Choroid plexus epithelial cell (primary cell): ENCODE results near the gene PFN4.
"Not testable (repeated sequence)": the region's sequence is repeated elsewhere in the genome, so short reads cannot be mapped to it uniquely, and the experiment has no call there.

Experiments used
- DNase-seq: peaks from one replicate; pipeline ENCODE4 v3.0.0-alpha.2; 2010; ENCODE audit warnings: low read depth
- H3K4me3 ChIP-seq: 2 replicates; pipeline ENCODE4 v1.5.1; 2011; ENCODE audit warnings: low read depth, mild to moderate bottlenecking, control low read depth, low read length, moderate library complexity
- TF ChIP-seq, protein P1 (sequence below): conservative IDR thresholded peaks from 2 replicates; pipeline ENCODE4 v1.5.1; 2011; ENCODE audit warnings: low read depth, mild to moderate bottlenecking, control low read depth, inconsistent platforms, low read length, moderate library complexity

The PFN4 gene

DNA sequence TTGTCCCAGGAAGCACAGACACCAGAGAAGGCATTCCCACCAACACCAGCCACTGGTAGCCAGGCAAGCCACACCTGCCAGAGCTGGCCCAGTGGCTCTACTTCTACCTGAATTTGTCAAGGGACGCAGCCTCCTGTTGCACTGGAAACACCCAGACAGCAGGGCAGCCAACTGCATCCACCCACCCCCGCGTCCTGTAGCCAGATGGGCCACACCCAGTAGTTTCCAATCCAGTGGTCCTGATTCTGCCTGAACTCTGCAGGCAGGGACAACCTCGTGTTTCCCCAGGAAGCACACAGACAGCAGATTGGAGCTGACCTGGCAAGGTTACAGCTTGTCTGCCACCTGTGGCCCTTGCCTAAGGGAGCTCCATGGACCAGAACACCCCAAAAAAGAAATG lies 18.2 kb downstream of the PFN4 start:
- DNase-seq, result no peak
- no peak overlapping the region for H3K4me3 ChIP-seq
- TF ChIP-seq, protein P1, sequence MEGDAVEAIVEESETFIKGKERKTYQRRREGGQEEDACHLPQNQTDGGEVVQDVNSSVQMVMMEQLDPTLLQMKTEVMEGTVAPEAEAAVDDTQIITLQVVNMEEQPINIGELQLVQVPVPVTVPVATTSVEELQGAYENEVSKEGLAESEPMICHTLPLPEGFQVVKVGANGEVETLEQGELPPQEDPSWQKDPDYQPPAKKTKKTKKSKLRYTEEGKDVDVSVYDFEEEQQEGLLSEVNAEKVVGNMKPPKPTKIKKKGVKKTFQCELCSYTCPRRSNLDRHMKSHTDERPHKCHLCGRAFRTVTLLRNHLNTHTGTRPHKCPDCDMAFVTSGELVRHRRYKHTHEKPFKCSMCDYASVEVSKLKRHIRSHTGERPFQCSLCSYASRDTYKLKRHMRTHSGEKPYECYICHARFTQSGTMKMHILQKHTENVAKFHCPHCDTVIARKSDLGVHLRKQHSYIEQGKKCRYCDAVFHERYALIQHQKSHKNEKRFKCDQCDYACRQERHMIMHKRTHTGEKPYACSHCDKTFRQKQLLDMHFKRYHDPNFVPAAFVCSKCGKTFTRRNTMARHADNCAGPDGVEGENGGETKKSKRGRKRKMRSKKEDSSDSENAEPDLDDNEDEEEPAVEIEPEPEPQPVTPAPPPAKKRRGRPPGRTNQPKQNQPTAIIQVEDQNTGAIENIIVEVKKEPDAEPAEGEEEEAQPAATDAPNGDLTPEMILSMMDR, result no peak

DNA sequence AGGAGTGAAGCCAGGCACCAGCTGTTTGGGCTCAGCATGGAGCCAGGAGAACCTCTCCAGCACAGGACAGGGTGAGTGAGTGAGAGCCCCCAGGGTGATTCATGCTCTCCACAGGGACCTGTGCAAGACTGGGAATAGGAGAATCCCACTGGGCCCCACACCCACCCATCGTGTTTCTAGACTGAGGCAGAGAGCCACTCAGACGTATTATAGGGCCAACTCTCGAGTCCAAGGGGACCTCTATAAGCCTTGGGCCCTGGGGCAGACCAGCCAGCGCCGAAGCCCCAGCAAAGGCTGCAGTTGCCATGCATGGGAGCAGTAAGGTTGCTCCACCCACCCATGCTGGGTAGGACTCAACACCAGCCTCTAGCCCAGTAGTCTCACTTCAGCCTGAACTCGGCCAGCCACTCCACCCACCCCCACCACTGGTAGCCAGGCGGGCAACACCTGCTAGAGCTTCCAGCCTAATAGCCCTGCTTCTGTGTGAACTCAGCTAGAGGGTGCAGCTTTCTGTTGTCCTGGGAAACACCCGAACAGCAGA lies 19.0 kb downstream of the PFN4 start:
- TF ChIP-seq, protein P1, result no peak
- no peak for DNase-seq
- H3K4me3 ChIP-seq, result no peak overlapping the region

DNA sequence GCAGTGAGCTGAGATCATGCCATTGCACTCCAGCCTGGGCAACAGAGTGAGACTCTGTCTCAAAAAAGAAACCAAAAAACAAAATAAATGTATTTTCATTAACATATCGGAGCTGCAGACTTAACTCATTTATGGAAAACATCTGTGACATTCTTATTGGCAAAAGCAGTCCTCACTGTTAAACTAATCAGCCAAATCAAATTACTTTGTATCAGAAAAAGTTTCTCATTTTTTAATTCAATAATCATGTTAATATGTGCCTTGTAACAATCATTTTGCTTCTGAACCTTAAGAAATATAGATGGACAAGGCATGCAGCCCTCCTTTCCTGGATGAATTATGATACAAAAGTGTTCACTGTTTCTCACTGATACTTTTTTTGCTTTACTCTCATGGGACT lies 20.5 kb downstream of the PFN4 start:
- DNase-seq, result no peak
- no peak overlapping the region for H3K4me3 ChIP-seq
- TF ChIP-seq, protein P1, result no peak

DNA sequence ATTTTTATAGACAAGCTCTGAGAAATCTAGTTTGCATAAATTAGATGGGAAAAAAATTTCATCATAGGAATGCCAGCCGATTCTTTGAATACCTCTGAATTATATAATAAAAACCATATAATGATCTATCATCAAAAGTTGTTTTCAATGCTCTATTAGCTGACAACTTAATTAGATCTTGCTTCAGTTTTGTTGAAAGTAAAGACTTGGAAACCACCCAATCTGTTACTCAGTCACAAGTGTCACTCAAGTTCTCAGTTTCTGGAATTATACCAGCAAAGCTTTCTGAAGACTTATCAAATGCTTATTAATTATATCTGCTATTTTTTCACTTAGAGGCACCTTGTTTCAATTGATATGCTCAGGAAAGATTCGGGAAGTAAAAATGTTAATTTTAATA lies 21.1 kb downstream of the PFN4 start:
- no peak for DNase-seq
- H3K4me3 ChIP-seq, result no peak overlapping the region
- TF ChIP-seq, protein P1, result no peak

DNA sequence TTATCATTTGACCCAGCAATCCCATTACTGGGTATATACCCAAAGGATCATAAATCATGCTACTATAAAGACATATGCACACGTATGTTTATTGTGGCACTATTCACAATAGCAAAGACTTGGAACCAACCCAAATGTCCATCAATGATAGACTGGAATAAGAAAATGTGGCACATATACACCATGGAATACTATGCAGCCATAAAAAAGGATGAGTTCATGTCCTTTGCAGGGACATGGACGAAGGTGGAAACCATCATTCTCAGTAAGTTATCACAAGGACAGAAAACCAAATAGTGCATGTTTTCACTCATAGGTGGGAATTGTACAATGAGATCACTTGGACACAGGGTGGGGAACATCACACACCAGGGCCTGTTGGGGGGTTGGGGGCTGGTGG lies 22.4 kb downstream of the PFN4 start:
- H3K4me3 ChIP-seq, DNase-seq: not testable (repeated sequence)

DNA sequence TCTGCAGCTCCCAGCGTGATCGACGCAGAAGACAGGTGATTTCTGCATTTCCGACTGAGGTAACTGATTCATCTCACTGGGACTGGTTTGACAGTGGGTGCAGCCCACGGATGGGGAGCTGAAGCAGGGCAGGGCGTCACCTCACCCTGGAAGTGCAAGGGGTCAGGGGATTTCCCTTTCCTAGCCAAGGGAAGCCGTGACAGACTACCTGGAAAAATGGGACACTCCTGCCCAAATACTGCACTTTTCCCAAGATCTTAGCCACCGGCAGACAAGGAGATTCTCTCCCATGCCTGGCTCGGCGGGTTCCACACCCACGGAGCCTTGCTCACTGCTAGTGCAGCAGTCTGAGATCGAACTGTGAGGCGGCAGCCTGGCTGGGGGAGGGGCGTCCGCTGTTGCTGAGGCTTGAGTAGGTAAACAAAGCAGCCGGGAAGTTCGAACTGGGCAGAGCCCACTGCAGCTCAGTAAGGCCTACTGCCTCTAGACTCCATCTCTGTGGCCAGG lies 27.9 kb downstream of the PFN4 start:
- H3K4me3 ChIP-seq, DNase-seq: not testable (repeated sequence)

DNA sequence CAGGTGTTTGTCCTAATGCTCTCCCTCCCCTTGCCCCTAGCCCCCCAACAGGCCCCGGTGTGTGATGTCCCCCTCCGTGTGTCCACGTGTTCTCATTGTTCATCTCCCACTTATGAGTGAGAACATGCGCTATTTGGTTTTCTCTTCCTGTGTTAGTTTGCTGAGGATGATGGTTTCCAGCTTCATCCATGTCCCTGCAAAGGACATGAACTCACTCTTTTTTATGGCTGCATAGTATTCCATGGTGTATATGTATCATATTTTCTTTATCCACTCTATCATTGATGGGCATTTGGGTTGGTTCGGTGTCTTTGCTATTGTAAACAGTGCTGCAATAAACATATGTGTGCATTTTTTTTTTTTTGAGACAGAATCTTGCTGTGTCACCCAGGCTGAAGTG lies 29.9 kb downstream of the PFN4 start:
- H3K4me3 ChIP-seq, DNase-seq: not testable (repeated sequence)

DNA sequence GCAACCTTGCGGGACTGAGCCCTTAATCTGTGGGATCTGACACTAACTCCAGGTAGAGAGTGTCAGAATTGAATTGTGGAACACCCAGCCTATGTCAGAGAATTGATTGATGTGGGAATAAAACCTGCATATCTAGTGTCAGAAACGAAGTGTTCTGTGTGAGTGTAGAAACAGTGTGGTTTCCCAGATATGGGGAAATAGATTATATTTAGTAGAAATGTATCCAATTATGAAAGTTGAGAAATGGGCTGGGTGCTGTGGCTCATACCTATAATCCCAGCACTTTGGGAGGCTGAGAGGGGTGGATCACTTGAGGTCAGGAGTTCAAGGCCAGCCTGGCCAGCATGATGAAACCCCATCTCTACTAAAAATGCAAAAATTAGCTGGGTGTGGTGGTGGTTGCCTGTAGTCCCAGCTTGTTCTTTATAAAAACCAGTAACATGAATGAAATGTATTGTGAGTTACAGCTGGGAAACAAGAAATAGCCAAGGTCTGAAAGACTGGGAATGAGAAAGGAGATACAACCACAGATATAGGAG lies 34.2 kb downstream of the PFN4 start:
- TF ChIP-seq, protein P1, result no peak
- H3K4me3 ChIP-seq, result no peak overlapping the region
- DNase-seq, result no peak

DNA sequence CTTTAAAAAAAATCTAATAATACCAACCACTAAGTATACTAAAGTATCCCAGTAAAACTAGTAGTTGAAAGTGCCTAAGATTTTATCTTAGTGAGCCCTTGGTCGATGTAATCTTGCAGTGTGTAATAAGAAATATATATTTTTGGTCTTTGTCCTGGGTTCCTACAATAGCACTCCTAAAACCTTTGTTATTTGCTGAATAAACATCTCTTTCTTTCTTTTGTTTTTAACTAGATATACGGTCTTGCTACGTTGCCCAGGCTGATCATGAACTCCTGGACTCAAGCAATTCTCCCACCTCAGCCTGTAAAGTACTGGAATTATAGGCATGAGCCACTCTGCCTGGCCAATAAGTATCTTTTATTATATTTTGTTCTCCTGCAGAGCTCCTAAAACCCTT lies 36.1 kb downstream of the PFN4 start:
- TF ChIP-seq, protein P1, result no peak
- DNase-seq, result no peak
- H3K4me3 ChIP-seq, result no peak overlapping the region
